ENCODE data around the gene PIWIL1. TPM values are rescaled to one million over a fixed set of nuclear protein-coding genes. Genes with fewer than 3 reads are reported as not detected.

The PIWIL1 gene
- total RNA-seq, 1 experiment from 2014 or later: not detected

DNA sequence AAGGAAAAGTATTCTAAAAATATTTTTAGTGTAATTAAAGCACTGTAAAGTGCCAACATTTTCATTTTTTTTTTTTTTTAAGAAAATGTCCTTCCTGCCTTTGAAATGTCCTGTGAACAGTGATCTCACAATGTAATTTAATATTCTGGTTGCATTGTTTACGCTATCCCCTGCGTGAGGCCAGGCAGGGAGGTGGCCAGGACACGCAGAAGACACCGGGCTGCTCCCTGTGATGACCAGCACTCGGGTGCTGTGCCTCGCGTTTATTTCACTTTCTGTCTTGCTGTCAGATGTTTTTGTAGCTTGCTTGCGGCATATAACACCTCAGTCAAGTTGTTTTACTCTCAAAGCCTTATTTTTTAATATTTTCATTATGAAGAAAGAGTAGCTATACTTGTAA is 18.5 kb downstream of the PIWIL1 start:
- no peak overlapping the region for H3K4me2 ChIP-seq (ENCODE audit: low read length)
- no peak overlapping the region for H3K9ac ChIP-seq (ENCODE audit: low read length)
- no peaks in the 10 kb centered on the region for H3K79me2 ChIP-seq (ENCODE audit: low read length)
- no peaks in the 10 kb centered on the region for H4K20me1 ChIP-seq (ENCODE audit: low read length)
- TF ChIP-seq, protein P1, sequence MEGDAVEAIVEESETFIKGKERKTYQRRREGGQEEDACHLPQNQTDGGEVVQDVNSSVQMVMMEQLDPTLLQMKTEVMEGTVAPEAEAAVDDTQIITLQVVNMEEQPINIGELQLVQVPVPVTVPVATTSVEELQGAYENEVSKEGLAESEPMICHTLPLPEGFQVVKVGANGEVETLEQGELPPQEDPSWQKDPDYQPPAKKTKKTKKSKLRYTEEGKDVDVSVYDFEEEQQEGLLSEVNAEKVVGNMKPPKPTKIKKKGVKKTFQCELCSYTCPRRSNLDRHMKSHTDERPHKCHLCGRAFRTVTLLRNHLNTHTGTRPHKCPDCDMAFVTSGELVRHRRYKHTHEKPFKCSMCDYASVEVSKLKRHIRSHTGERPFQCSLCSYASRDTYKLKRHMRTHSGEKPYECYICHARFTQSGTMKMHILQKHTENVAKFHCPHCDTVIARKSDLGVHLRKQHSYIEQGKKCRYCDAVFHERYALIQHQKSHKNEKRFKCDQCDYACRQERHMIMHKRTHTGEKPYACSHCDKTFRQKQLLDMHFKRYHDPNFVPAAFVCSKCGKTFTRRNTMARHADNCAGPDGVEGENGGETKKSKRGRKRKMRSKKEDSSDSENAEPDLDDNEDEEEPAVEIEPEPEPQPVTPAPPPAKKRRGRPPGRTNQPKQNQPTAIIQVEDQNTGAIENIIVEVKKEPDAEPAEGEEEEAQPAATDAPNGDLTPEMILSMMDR (conservative IDR thresholded peaks at IDR 0.05; ENCODE audit: low read depth, low read length): no peak
- no peak for TF ChIP-seq EZH2 (IDR thresholded peaks at IDR 0.05; ENCODE audit: low read length, unreplicated experiment)
- no peak for TF ChIP-seq EZH2phosphoT487 (IDR thresholded peaks at IDR 0.05; ENCODE audit: borderline replicate concordance, low read length)
- BruUV-seq (replicated peaks): no TSS peak
- no peak for DNase-seq
- H3K36me3 ChIP-seq (ENCODE audit: low read depth, low read length): no peaks in the 10 kb centered on the region
- no peaks in the 10 kb centered on the region for H3K9me3 ChIP-seq (ENCODE audit: low read length)
- intact Hi-C loops (cut with micrococcal nuclease): no loop called here
- ChIA-PET POLR2A (ENCODE audit: unreplicated experiment) (no interaction called here), CTCF (no interaction called here)
- H3K27ac ChIP-seq (ENCODE audit: low read length): no peak overlapping the region
- no peak overlapping the region for H3K4me3 ChIP-seq (ENCODE audit: low read length)
- no peaks in the 10 kb centered on the region for H3K27me3 ChIP-seq (ENCODE audit: low read length)
- no peaks in the 10 kb centered on the region for H3F3A ChIP-seq (ENCODE audit: low read length, unreplicated experiment)
- H3K4me1 ChIP-seq (ENCODE audit: insufficient read depth, low read length): no peaks in the 10 kb centered on the region
- no peak for ATAC-seq
- no peak overlapping the region for H2AFZ ChIP-seq (ENCODE audit: low read length)
- H3K9me2 ChIP-seq (replicated peaks; ENCODE audit: low read length): no peaks in the 10 kb centered on the region

- CTCF ChIA-PET: no interaction called here
- ATAC-seq: no peak
Observed at GRCh38 chr12:130357241-130357640, 19.6 kb downstream of the PIWIL1 start.

GRCh38 chr12:130357729-130358330 is 20.1 kb downstream of the PIWIL1 start:
- Histone ChIP-seq H2AFZ (ENCODE audit: low read length) (no peak overlapping the region), H3K9me3 (ENCODE audit: low read length) (no peaks in the 10 kb centered on the region), H3F3A (ENCODE audit: low read length, unreplicated experiment) (no peaks in the 10 kb centered on the region), H3K27ac (ENCODE audit: low read length) (no peak overlapping the region), H3K27me3 (ENCODE audit: low read length) (no peaks in the 10 kb centered on the region), H3K79me2 (ENCODE audit: low read length) (no peaks in the 10 kb centered on the region), H4K20me1 (ENCODE audit: low read length) (no peaks in the 10 kb centered on the region), H3K4me2 (ENCODE audit: low read length) (no peak overlapping the region), H3K4me1 (ENCODE audit: insufficient read depth, low read length) (no peaks in the 10 kb centered on the region), H3K36me3 (ENCODE audit: low read depth, low read length) (no peaks in the 10 kb centered on the region), H3K9ac (ENCODE audit: low read length) (no peak overlapping the region), H3K4me3 (ENCODE audit: low read length) (no peak overlapping the region), H3K9me2 (replicated peaks; ENCODE audit: low read length) (no peaks in the 10 kb centered on the region)
- ChIA-PET POLR2A (ENCODE audit: unreplicated experiment) (no interaction called here), CTCF (no interaction called here)
- no TSS peak for BruUV-seq (replicated peaks)
- no peak for TF ChIP-seq EZH2phosphoT487 (IDR thresholded peaks at IDR 0.05; ENCODE audit: borderline replicate concordance, low read length)
- TF ChIP-seq, protein P1 (conservative IDR thresholded peaks at IDR 0.05; ENCODE audit: low read depth, low read length): no peak
- TF ChIP-seq EZH2 (IDR thresholded peaks at IDR 0.05; ENCODE audit: low read length, unreplicated experiment): no peak
- intact Hi-C loops (cut with micrococcal nuclease): no loop called here
- DNase-seq (no peak), ATAC-seq (no peak)

More at GRCh38 chr12:130357241-130357640, 19.6 kb downstream of the PIWIL1 start:
- H3K4me2 ChIP-seq (ENCODE audit: low read length): no peak overlapping the region
- BruUV-seq (replicated peaks): no TSS peak
- H3K9me3 ChIP-seq (ENCODE audit: low read length): no peaks in the 10 kb centered on the region
- TF ChIP-seq EZH2 (IDR thresholded peaks at IDR 0.05; ENCODE audit: low read length, unreplicated experiment): no peak
- TF ChIP-seq EZH2phosphoT487 (IDR thresholded peaks at IDR 0.05; ENCODE audit: borderline replicate concordance, low read length): no peak
- TF ChIP-seq, protein P1 (conservative IDR thresholded peaks at IDR 0.05; ENCODE audit: low read depth, low read length): no peak
- H3K4me1 ChIP-seq (ENCODE audit: insufficient read depth, low read length): no peaks in the 10 kb centered on the region
- no peaks in the 10 kb centered on the region for H3K36me3 ChIP-seq (ENCODE audit: low read depth, low read length)
- no peaks in the 10 kb centered on the region for H3K27me3 ChIP-seq (ENCODE audit: low read length)
- no peaks in the 10 kb centered on the region for H4K20me1 ChIP-seq (ENCODE audit: low read length)
- intact Hi-C loops (cut with micrococcal nuclease): no loop called here
- H2AFZ ChIP-seq (ENCODE audit: low read length): no peak overlapping the region
- no peaks in the 10 kb centered on the region for H3K79me2 ChIP-seq (ENCODE audit: low read length)
- H3K27ac ChIP-seq (ENCODE audit: low read length): no peak overlapping the region
- H3K9ac ChIP-seq (ENCODE audit: low read length): no peak overlapping the region
- H3K4me3 ChIP-seq (ENCODE audit: low read length): no peak overlapping the region
- no peak for DNase-seq
- POLR2A ChIA-PET (ENCODE audit: unreplicated experiment): no interaction called here
- H3F3A ChIP-seq (ENCODE audit: low read length, unreplicated experiment): no peaks in the 10 kb centered on the region
- H3K9me2 ChIP-seq (replicated peaks; ENCODE audit: low read length): no peaks in the 10 kb centered on the region

Measured in PC-3 (cell line).